MCF 10A (cell line): ENCODE data around the gene RELL1. TPM values are rescaled to one million over a fixed set of nuclear protein-coding genes. Genes with fewer than 3 reads are reported as not detected.

ENCODE experiments used
- BruUV-seq: library from RNA; stranded (reverse); fragments of 400-500 nt; replicated peaks from 2 replicates; lab custom pipeline; 2021; lab: Mats Ljungman, UMichigan
- CTCF ChIA-PET: fragments of 300-600 bp; sonication (Branson Sonifier 250); formaldehyde crosslinking; extraction: SDS; loops from one replicate; lab custom pipeline; 2021; ENCODE audit warnings: antibody characterized with exemption, inconsistent platforms; lab: Yijun Ruan, JAX
- POLR2A ChIA-PET: fragments of 300-600, 350-650 bp; sonication (Branson Sonifier 250); formaldehyde crosslinking; extraction: SDS; loops from one replicate; lab custom pipeline; 2020; ENCODE audit warnings: antibody characterized with exemption, inconsistent platforms; lab: Yijun Ruan, JAX
- DNase-seq: peaks from one replicate; pipeline ENCODE4 v3.0.0-alpha.2; 2018; ENCODE audit not compliant: unreplicated experiment
- H3K27ac Mint-ChIP-seq: one replicate; pipeline ENCODE4 v1.8.0; 2022; ENCODE audit warnings: mild to moderate bottlenecking, low read depth, mixed read lengths; ENCODE audit not compliant: unreplicated experiment
- H3K27me3 Mint-ChIP-seq: one replicate; pipeline ENCODE4 v1.8.0; 2022; ENCODE audit warnings: mixed read lengths; ENCODE audit not compliant: insufficient read depth, unreplicated experiment
- H3K36me3 Mint-ChIP-seq: one replicate; pipeline ENCODE4 v1.8.0; 2022; ENCODE audit warnings: mild to moderate bottlenecking, moderate library complexity, mixed read lengths; ENCODE audit not compliant: insufficient read depth, unreplicated experiment
- H3K4me1 Mint-ChIP-seq: one replicate; pipeline ENCODE4 v1.8.0; 2022; ENCODE audit warnings: mixed read lengths; ENCODE audit not compliant: insufficient read depth, unreplicated experiment
- H3K4me3 Mint-ChIP-seq: one replicate; pipeline ENCODE4 v1.8.0; 2022; ENCODE audit warnings: mild to moderate bottlenecking, moderate library complexity, mixed read lengths; ENCODE audit not compliant: unreplicated experiment
- H3K9me3 Mint-ChIP-seq: one replicate; pipeline ENCODE4 v1.8.0; 2022; ENCODE audit warnings: mixed read lengths; ENCODE audit not compliant: unreplicated experiment
- intact Hi-C: fragments of 100-400 bp; cut with micrococcal nuclease; formaldehyde crosslinking; loops from 2 replicates; pipeline ENCODE4 v1.14.1; 2022
- total RNA-seq: library from RNA; stranded (reverse); gene quantifications from 2 replicates; pipeline ENCODE4 v1.2.3, GENCODE V29; 2022
- TF ChIP-seq, protein P1 (sequence below): fragments of 200-600 bp; IDR thresholded peaks from one replicate; pipeline ENCODE4 v1.8.0; 2022; ENCODE audit warnings: antibody characterized with exemption, mild to moderate bottlenecking; ENCODE audit not compliant: unreplicated experiment

The RELL1 gene
- total RNA-seq, 1 experiment from 2014 or later: 28.6 TPM

GRCh38 chr4:37661772-37662171 lies 24.4 kb downstream of the RELL1 start:
- DNase-seq: peak; percentile 29
- ChIA-PET CTCF (interaction anchor here (0.9 kb wide), 2 partner anchors 138 to 142 kb away, joined by 3 to 5 read pairs; no protein-coding TSS in a partner anchor), POLR2A (interaction anchor here (0.7 to 1.0 kb wide), 4 partner anchors 13 to 1051 kb away, joined by 3 read pairs; no protein-coding TSS in a partner anchor)
- BruUV-seq: no TSS peak
- Mint-ChIP-seq H3K4me3 (no peak overlapping the region), H3K27me3 (no peaks in the 10 kb centered on the region), H3K4me1 (peaks cover 37% of the 10 kb centered on the region), H3K36me3 (no peaks in the 10 kb centered on the region), H3K9me3 (peaks cover 6% of the 10 kb centered on the region), H3K27ac (peak overlapping the region; percentile 73)
- TF ChIP-seq, protein P1, sequence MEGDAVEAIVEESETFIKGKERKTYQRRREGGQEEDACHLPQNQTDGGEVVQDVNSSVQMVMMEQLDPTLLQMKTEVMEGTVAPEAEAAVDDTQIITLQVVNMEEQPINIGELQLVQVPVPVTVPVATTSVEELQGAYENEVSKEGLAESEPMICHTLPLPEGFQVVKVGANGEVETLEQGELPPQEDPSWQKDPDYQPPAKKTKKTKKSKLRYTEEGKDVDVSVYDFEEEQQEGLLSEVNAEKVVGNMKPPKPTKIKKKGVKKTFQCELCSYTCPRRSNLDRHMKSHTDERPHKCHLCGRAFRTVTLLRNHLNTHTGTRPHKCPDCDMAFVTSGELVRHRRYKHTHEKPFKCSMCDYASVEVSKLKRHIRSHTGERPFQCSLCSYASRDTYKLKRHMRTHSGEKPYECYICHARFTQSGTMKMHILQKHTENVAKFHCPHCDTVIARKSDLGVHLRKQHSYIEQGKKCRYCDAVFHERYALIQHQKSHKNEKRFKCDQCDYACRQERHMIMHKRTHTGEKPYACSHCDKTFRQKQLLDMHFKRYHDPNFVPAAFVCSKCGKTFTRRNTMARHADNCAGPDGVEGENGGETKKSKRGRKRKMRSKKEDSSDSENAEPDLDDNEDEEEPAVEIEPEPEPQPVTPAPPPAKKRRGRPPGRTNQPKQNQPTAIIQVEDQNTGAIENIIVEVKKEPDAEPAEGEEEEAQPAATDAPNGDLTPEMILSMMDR: no peak
- intact Hi-C loops: no loop called here

DNA sequence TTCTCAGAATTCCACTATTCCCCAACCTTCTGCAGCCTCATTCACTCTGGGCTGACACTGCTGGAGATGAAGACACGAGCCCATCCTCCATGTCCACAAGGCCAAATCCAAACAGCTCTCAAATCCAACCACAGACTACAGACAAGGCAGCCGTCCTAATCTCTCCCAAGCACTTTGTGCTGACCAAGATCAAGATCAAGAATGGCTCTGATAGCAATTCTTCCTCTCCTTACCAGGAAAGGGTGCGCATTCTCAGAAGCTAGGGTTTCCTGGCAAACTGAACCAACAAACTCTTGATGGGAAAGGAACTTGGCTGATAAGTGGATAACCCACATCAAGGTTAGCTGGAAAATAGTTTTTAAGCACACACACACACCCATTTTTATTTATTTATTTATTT lies 26.5 kb downstream of the RELL1 start:
- POLR2A ChIA-PET: interaction anchor here (0.9 to 1.0 kb wide), 2 partner anchors 8 to 12 kb away, joined by 3 read pairs; no protein-coding TSS in a partner anchor
- no peak overlapping the region for H3K27ac Mint-ChIP-seq
- H3K9me3 Mint-ChIP-seq: peaks cover 6% of the 10 kb centered on the region
- intact Hi-C loops: no loop called here
- H3K4me1 Mint-ChIP-seq: peaks cover 20% of the 10 kb centered on the region
- no peaks in the 10 kb centered on the region for H3K27me3 Mint-ChIP-seq
- H3K4me3 Mint-ChIP-seq: no peak overlapping the region
- CTCF ChIA-PET: interaction anchor here (0.6 to 2.1 kb wide), 8 partner anchors 8 to 207 kb away, joined by 3 to 6 read pairs (median 4); no protein-coding TSS in a partner anchor
- DNase-seq: no peak
- TF ChIP-seq, protein P1: no peak
- BruUV-seq: no TSS peak
- H3K36me3 Mint-ChIP-seq: peaks cover 8% of the 10 kb centered on the region

GRCh38 chr4:37656649-37657048 lies 29.5 kb downstream of the RELL1 start:
- intact Hi-C loops: no loop called here
- Mint-ChIP-seq H3K36me3 (peaks cover 12% of the 10 kb centered on the region), H3K27me3 (no peaks in the 10 kb centered on the region), H3K27ac (no peak overlapping the region), H3K9me3 (peaks cover 6% of the 10 kb centered on the region), H3K4me1 (peaks cover 15% of the 10 kb centered on the region), H3K4me3 (no peak overlapping the region)
- TF ChIP-seq, protein P1: no peak
- CTCF ChIA-PET: interaction anchor here (0.6 kb wide), 1 partner anchor 596 kb away, joined by 3 read pairs; no protein-coding TSS in a partner anchor
- BruUV-seq: no TSS peak
- POLR2A ChIA-PET: interaction anchor here (1.1 kb wide), 1 partner anchor 11 kb away, joined by 3 read pairs; no protein-coding TSS in a partner anchor
- DNase-seq: no peak

DNA sequence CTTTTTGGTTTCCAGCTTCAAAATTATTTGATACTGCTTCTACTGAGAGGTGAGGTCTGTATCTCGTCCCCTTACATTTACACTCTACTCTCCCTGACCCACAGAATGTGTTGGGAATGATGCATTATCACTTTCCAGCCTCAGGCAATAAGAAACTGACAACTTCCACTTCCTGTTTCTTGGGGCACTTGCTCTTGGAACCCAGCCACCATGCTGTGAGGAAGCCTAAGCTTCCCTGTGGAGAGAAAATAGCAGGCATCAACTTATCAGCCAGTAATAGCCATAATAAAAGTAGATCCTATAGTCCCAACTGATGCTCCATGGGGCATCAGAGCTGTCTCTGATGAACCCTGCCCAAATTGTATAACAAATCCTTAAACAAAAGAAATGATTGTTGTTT lies 32.6 kb downstream of the RELL1 start:
- peak; percentile 66 for DNase-seq
- no peaks in the 10 kb centered on the region for H3K27me3 Mint-ChIP-seq
- H3K9me3 Mint-ChIP-seq: peaks cover 6% of the 10 kb centered on the region
- no TSS peak for BruUV-seq
- H3K4me3 Mint-ChIP-seq: no peak overlapping the region
- H3K27ac Mint-ChIP-seq: no peak overlapping the region
- POLR2A ChIA-PET: interaction anchor here (0.6 to 2.0 kb wide), 4 partner anchors 12 to 64 kb away, joined by 3 to 19 read pairs (median 3); no protein-coding TSS in a partner anchor
- TF ChIP-seq, protein P1: no peak
- intact Hi-C loops: no loop called here
- peaks cover 11% of the 10 kb centered on the region for H3K4me1 Mint-ChIP-seq
- H3K36me3 Mint-ChIP-seq: peaks cover 14% of the 10 kb centered on the region
- CTCF ChIA-PET: interaction anchor here (0.6 to 3.0 kb wide), 5 partner anchors 50 to 383 kb away, joined by 3 to 10 read pairs (median 4); no protein-coding TSS in a partner anchor
